H1 (cell line): Measurements from ENCODE around the gene ZC3H12C.

Source experiments
- CEBPB ChIP-seq: IDR thresholded peaks from 2 replicates; pipeline ENCODE4 v1.6.1; 2012; ENCODE audit warnings: low read depth, low read length
- CTCF ChIP-seq, 3 experiments: IDR thresholded peaks; 1 replicate in 2 of 3; 2 replicates in 1 of 3; pipeline versions ENCODE4 v1.5.1 to v1.6.1; 2011; ENCODE audit warnings: low read length in 3 of 3, mild to moderate bottlenecking in 3 of 3, inconsistent platforms in 2 of 3, low read depth in 1 of 3, moderate library complexity in 1 of 3; ENCODE audit not compliant: insufficient read depth in 1 of 3; ENCODE audit errors: control extremely low read depth in 1 of 3
- GABPA ChIP-seq: IDR thresholded peaks from 2 replicates; pipeline ENCODE4 v1.6.1; 2011; ENCODE audit warnings: mild to moderate bottlenecking, low read length, moderate library complexity, borderline replicate concordance; ENCODE audit not compliant: insufficient read depth
- MAFK ChIP-seq: IDR thresholded peaks from 2 replicates; pipeline ENCODE4 v1.6.1; 2012; ENCODE audit warnings: low read depth, mild to moderate bottlenecking, improper control_type of control experiment, low read length
- PHF8 ChIP-seq: fragments of 200-600 bp; sonication (generic); conservative IDR thresholded peaks from 2 replicates; pipeline ENCODE4 v1.7.1; 2012; ENCODE audit warnings: low read depth, mild to moderate bottlenecking, inconsistent platforms, low read length, moderate library complexity
- POLR2AphosphoS5 ChIP-seq: IDR thresholded peaks from 2 replicates; pipeline ENCODE4 v1.6.1; 2011; ENCODE audit warnings: low read depth, low read length
- POU5F1 ChIP-seq: IDR thresholded peaks from 2 replicates; pipeline ENCODE4 v1.6.1; 2011; ENCODE audit warnings: low read depth, mild to moderate bottlenecking, low read length, moderate library complexity
- SIN3A ChIP-seq, 2 experiments: IDR thresholded peaks in 1 of 2; conservative IDR thresholded peaks in 1 of 2; 2 replicates each; pipeline ENCODE4 v1.6.1; 2011 to 2012; ENCODE audit warnings: low read length in 2 of 2, improper control_type of control experiment in 1 of 2, low read depth in 1 of 2, mild to moderate bottlenecking in 1 of 2
- SP4 ChIP-seq: IDR thresholded peaks from 2 replicates; pipeline ENCODE4 v1.6.1; 2012; ENCODE audit warnings: low read length, inconsistent platforms
- ZNF274 ChIP-seq: IDR thresholded peaks from 2 replicates; pipeline ENCODE4 v1.7.0; 2012; ENCODE audit warnings: low read length, borderline replicate concordance; ENCODE audit errors: extremely low read depth

- TF ChIP-seq SIN3A (conservative IDR thresholded peaks at IDR 0.05 in 1 of 2, IDR thresholded peaks at IDR 0.05 in 1 of 2; ENCODE audit: low read depth in 1 of 2, low read length in 2 of 2) (no peak), CTCF (IDR thresholded peaks at IDR 0.05; ENCODE audit: control extremely low read depth in 1 of 3, insufficient read depth in 1 of 3, low read depth in 1 of 3, low read length in 3 of 3) (no peak), POU5F1 (no peak), MAFK (no peak), POLR2AphosphoS5 (no peak), ZNF274 (no peak), PHF8 (no peak), CEBPB (no peak), SP4 (no peak), GABPA (no peak)
These were observed 113.9 kb downstream of the ZC3H12C start for GRCh38 chr11:110207123-110207522.
